T-helper 17 cell (primary cell): Measurements from ENCODE around the gene GJB5. TPM values are rescaled to one million over a fixed set of nuclear protein-coding genes. Genes with fewer than 3 reads are reported as not detected.

Experiments used
- ATAC-seq: fragments of 150-1000 bp; cut with Tn5 transposase; 2 replicates; pipeline ENCODE4 v1.10.0; 2021; ENCODE audit warnings: mild to moderate bottlenecking, moderate library complexity
- DNase-seq, 3 donors: peaks; one replicate each; pipeline versions ENCODE4 v3.0.0 to v3.0.0-alpha.2; 2020 to 2021
- H3K9me3 ChIP-seq: one replicate; pipeline ENCODE4 v1.7.0; 2013; ENCODE audit warnings: low read length, mild to moderate bottlenecking; ENCODE audit not compliant: control insufficient read depth, poor library complexity, severe bottlenecking
- H3K27ac Mint-ChIP-seq: one replicate; pipeline ENCODE4 v1.8.0; 2022; ENCODE audit warnings: mild to moderate bottlenecking, moderate library complexity, mixed read lengths
- H3K27me3 Mint-ChIP-seq: one replicate; pipeline ENCODE4 v1.8.0; 2022; ENCODE audit warnings: mixed read lengths
- H3K36me3 Mint-ChIP-seq: one replicate; pipeline ENCODE4 v1.8.0; 2022; ENCODE audit warnings: low read depth, mixed read lengths
- H3K4me1 Mint-ChIP-seq: one replicate; pipeline ENCODE4 v1.8.0; 2022; ENCODE audit warnings: mild to moderate bottlenecking, mixed read lengths
- H3K4me3 Mint-ChIP-seq: one replicate; pipeline ENCODE4 v1.8.0; 2022; ENCODE audit warnings: mild to moderate bottlenecking, moderate library complexity, mixed read lengths
- total RNA-seq, 4 donors: library from RNA in 2 of 4; stranded (reverse) in 2 of 4; gene quantifications; one replicate each; pipeline ENCODE4 v1.2.3 and lab custom pipeline; 2022 to 2026

GJB5 gene
- total RNA-seq, 2 donors from 2014 or later, result not detected

- DNase-seq, result no peak
- no peak overlapping the region for H3K27ac Mint-ChIP-seq
- peak overlapping the region; percentile 2 for H3K4me3 Mint-ChIP-seq
- peaks cover 10% of the 10 kb centered on the region for H3K4me1 Mint-ChIP-seq
- H3K9me3 ChIP-seq, result no peaks in the 10 kb centered on the region
- peaks cover 10% of the 10 kb centered on the region for H3K36me3 Mint-ChIP-seq
- no peak for ATAC-seq
- H3K27me3 Mint-ChIP-seq, result peaks cover 79% of the 10 kb centered on the region
Observed at GRCh38 chr1:34781844-34782391, 27.1 kb downstream of the GJB5 start.

GRCh38 chr1:34784751-34785221 lies 29.9 kb downstream of the GJB5 start:
- H3K36me3 Mint-ChIP-seq, result peaks cover 2% of the 10 kb centered on the region
- H3K4me1 Mint-ChIP-seq, result peaks cover 8% of the 10 kb centered on the region
- peaks cover 73% of the 10 kb centered on the region for H3K27me3 Mint-ChIP-seq
- no peaks in the 10 kb centered on the region for H3K9me3 ChIP-seq
- ATAC-seq, result no peak
- no peak overlapping the region for H3K4me3 Mint-ChIP-seq
- no peak overlapping the region for H3K27ac Mint-ChIP-seq
- no peak for DNase-seq

GRCh38 chr1:34785231-34785874 lies 30.5 kb downstream of the GJB5 start:
- H3K27ac Mint-ChIP-seq, result no peak overlapping the region
- ATAC-seq (no peak), DNase-seq (no peak)
- H3K9me3 ChIP-seq, result no peaks in the 10 kb centered on the region
- no peak overlapping the region for H3K4me3 Mint-ChIP-seq
- peaks cover 2% of the 10 kb centered on the region for H3K36me3 Mint-ChIP-seq
- peaks cover 69% of the 10 kb centered on the region for H3K27me3 Mint-ChIP-seq
- peaks cover 8% of the 10 kb centered on the region for H3K4me1 Mint-ChIP-seq

GRCh38 chr1:34785875-34786470 lies 31.1 kb downstream of the GJB5 start:
- H3K36me3 Mint-ChIP-seq, result peaks cover 2% of the 10 kb centered on the region
- H3K9me3 ChIP-seq, result no peaks in the 10 kb centered on the region
- no peak for DNase-seq
- H3K27ac Mint-ChIP-seq, result no peak overlapping the region
- no peak overlapping the region for H3K4me3 Mint-ChIP-seq
- no peak for ATAC-seq
- peaks cover 70% of the 10 kb centered on the region for H3K27me3 Mint-ChIP-seq
- peaks cover 12% of the 10 kb centered on the region for H3K4me1 Mint-ChIP-seq

GRCh38 chr1:34786521-34787325 lies 31.9 kb downstream of the GJB5 start:
- ATAC-seq, result peak; percentile 87
- Mint-ChIP-seq H3K36me3 (peaks cover 2% of the 10 kb centered on the region), H3K4me1 (peaks cover 12% of the 10 kb centered on the region), H3K4me3 (no peak overlapping the region), H3K27me3 (peaks cover 74% of the 10 kb centered on the region), H3K27ac (no peak overlapping the region)
- H3K9me3 ChIP-seq, result no peaks in the 10 kb centered on the region
- DNase-seq, result peak in 2 of 3 donors; percentile 22 to 31

GRCh38 chr1:34787461-34788420 lies 32.9 kb downstream of the GJB5 start:
- Mint-ChIP-seq H3K4me3 (peak overlapping the region; percentile 8), H3K27ac (no peak overlapping the region), H3K36me3 (peaks cover 2% of the 10 kb centered on the region), H3K27me3 (peaks cover 77% of the 10 kb centered on the region), H3K4me1 (peaks cover 11% of the 10 kb centered on the region)
- ATAC-seq (no peak), DNase-seq (no peak)
- H3K9me3 ChIP-seq, result no peaks in the 10 kb centered on the region

GRCh38 chr1:34790985-34791384 lies 36.1 kb downstream of the GJB5 start:
- no peak overlapping the region for H3K4me3 Mint-ChIP-seq
- DNase-seq (no peak), ATAC-seq (no peak)
- peaks cover 11% of the 10 kb centered on the region for H3K4me1 Mint-ChIP-seq
- H3K27ac Mint-ChIP-seq, result no peak overlapping the region
- H3K9me3 ChIP-seq, result no peaks in the 10 kb centered on the region
- H3K27me3 Mint-ChIP-seq, result peaks cover 64% of the 10 kb centered on the region
- H3K36me3 Mint-ChIP-seq, result peaks cover 2% of the 10 kb centered on the region

GRCh38 chr1:34792424-34792823 lies 37.6 kb downstream of the GJB5 start:
- Mint-ChIP-seq H3K27me3 (peaks cover 54% of the 10 kb centered on the region), H3K4me1 (peaks cover 6% of the 10 kb centered on the region), H3K4me3 (peak overlapping the region; percentile 56), H3K27ac (no peak overlapping the region), H3K36me3 (no peaks in the 10 kb centered on the region)
- no peak for ATAC-seq
- no peak for DNase-seq
- no peaks in the 10 kb centered on the region for H3K9me3 ChIP-seq

GRCh38 chr1:34792868-34793727 lies 38.3 kb downstream of the GJB5 start, which contains the start of gene GJA4:
TSS of gene GJA4 (plus strand) at chr1:34792999. CDS start at chr1:34794214, 1,215 bp downstream.
- Mint-ChIP-seq H3K36me3 (no peaks in the 10 kb centered on the region), H3K4me1 (peaks cover 6% of the 10 kb centered on the region), H3K4me3 (peak within 1 kb of the TSS; percentile 56), H3K27me3 (peaks cover 49% of the 10 kb centered on the region), H3K27ac (no peak within 1 kb of the TSS)
- H3K9me3 ChIP-seq, result no peaks in the 10 kb centered on the region
- ATAC-seq, result no peak
- no peak for DNase-seq

- no peaks in the 10 kb centered on the region for H3K9me3 ChIP-seq
- H3K27ac Mint-ChIP-seq, result no peak overlapping the region
- H3K36me3 Mint-ChIP-seq, result no peaks in the 10 kb centered on the region
- no peak for ATAC-seq
- H3K4me1 Mint-ChIP-seq, result peaks cover 6% of the 10 kb centered on the region
- peaks cover 38% of the 10 kb centered on the region for H3K27me3 Mint-ChIP-seq
- no peak for DNase-seq
- H3K4me3 Mint-ChIP-seq, result no peak overlapping the region
Observed at GRCh38 chr1:34794001-34794789, 39.3 kb downstream of the GJB5 start.

- Mint-ChIP-seq H3K27ac (no peak overlapping the region), H3K36me3 (no peaks in the 10 kb centered on the region), H3K4me1 (peaks cover 6% of the 10 kb centered on the region), H3K27me3 (peaks cover 33% of the 10 kb centered on the region), H3K4me3 (no peak overlapping the region)
- DNase-seq (no peak), ATAC-seq (no peak)
- no peaks in the 10 kb centered on the region for H3K9me3 ChIP-seq
Observed at GRCh38 chr1:34794790-34795180, 39.9 kb downstream of the GJB5 start.
